ENCODE results near the gene EHBP1. TPM values are rescaled to one million over a fixed set of nuclear protein-coding genes. Genes with fewer than 3 reads are reported as not detected.

The EHBP1 gene
- total and polyA plus RNA-seq, 2 experiments from 2014 or later, result 11.7 to 30.8 TPM

- peaks cover 6% of the 10 kb centered on the region for H3K4me1 ChIP-seq (ENCODE audit: low read depth)
- H3K4me3 ChIP-seq, result no peak overlapping the region
- DNase-seq (ENCODE audit: low read depth in 1 of 2, low spot score in 1 of 2), result no peak
- H3K36me3 ChIP-seq, result no peaks in the 10 kb centered on the region
- H3K9me3 ChIP-seq (ENCODE audit: low read depth), result no peaks in the 10 kb centered on the region
- H3K27ac ChIP-seq, result no peak overlapping the region
- no peaks in the 10 kb centered on the region for H3K27me3 ChIP-seq
- TF ChIP-seq, protein P1, sequence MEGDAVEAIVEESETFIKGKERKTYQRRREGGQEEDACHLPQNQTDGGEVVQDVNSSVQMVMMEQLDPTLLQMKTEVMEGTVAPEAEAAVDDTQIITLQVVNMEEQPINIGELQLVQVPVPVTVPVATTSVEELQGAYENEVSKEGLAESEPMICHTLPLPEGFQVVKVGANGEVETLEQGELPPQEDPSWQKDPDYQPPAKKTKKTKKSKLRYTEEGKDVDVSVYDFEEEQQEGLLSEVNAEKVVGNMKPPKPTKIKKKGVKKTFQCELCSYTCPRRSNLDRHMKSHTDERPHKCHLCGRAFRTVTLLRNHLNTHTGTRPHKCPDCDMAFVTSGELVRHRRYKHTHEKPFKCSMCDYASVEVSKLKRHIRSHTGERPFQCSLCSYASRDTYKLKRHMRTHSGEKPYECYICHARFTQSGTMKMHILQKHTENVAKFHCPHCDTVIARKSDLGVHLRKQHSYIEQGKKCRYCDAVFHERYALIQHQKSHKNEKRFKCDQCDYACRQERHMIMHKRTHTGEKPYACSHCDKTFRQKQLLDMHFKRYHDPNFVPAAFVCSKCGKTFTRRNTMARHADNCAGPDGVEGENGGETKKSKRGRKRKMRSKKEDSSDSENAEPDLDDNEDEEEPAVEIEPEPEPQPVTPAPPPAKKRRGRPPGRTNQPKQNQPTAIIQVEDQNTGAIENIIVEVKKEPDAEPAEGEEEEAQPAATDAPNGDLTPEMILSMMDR (IDR thresholded peaks at IDR 0.05; ENCODE audit: low read depth, low read length), result no peak
These were observed 6.9 kb upstream of the EHBP1 start for GRCh38 chr2:62698653-62699052.

DNA sequence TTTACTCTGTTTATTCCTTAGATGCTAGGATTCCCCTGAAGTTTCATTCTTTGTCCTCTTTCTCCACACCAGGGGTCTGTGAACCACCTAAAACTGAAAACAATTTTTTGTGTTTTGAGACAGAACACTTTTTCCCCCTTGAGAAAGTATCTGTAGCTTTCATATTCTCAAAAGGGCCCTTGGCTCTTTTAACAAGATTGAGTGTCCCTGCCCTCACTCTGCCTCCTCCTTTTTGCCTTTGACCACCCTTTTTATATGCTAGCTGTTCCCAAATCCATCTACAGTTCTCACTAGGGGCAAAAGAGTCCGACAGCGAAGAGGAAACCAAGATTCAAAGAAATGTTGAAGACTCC, 883 bp upstream of the EHBP1 start:
- H3K27ac ChIP-seq, result peak overlapping the region; percentile 92
- DNase-seq (ENCODE audit: low read depth in 1 of 2, low spot score in 1 of 2), result no peak

GRCh38 chr2:62705859-62706720, 577 bp downstream of the EHBP1 start:
- TF ChIP-seq, protein P1 (IDR thresholded peaks at IDR 0.05; ENCODE audit: low read depth, low read length), result peak; percentile 26
- H3K27me3 ChIP-seq, result no peaks in the 10 kb centered on the region
- DNase-seq (ENCODE audit: low read depth in 1 of 2, low spot score in 1 of 2), result peak; percentile 57 to 58
- H3K9me3 ChIP-seq (ENCODE audit: low read depth), result no peaks in the 10 kb centered on the region
- peak overlapping the region; percentile 73 for H3K4me3 ChIP-seq
- peaks cover 15% of the 10 kb centered on the region for H3K4me1 ChIP-seq (ENCODE audit: low read depth)
- peak overlapping the region; percentile 62 for H3K27ac ChIP-seq
- peaks cover 4% of the 10 kb centered on the region for H3K36me3 ChIP-seq

More for the DNA sequence above, 883 bp upstream of the EHBP1 start:
- Histone ChIP-seq H3K4me3 (peak overlapping the region; percentile 73), H3K27me3 (no peaks in the 10 kb centered on the region), H3K4me1 (ENCODE audit: low read depth) (peaks cover 15% of the 10 kb centered on the region), H3K36me3 (peaks cover 4% of the 10 kb centered on the region), H3K9me3 (ENCODE audit: low read depth) (no peaks in the 10 kb centered on the region)
- TF ChIP-seq, protein P1 (IDR thresholded peaks at IDR 0.05; ENCODE audit: low read depth, low read length), result no peak

DNA sequence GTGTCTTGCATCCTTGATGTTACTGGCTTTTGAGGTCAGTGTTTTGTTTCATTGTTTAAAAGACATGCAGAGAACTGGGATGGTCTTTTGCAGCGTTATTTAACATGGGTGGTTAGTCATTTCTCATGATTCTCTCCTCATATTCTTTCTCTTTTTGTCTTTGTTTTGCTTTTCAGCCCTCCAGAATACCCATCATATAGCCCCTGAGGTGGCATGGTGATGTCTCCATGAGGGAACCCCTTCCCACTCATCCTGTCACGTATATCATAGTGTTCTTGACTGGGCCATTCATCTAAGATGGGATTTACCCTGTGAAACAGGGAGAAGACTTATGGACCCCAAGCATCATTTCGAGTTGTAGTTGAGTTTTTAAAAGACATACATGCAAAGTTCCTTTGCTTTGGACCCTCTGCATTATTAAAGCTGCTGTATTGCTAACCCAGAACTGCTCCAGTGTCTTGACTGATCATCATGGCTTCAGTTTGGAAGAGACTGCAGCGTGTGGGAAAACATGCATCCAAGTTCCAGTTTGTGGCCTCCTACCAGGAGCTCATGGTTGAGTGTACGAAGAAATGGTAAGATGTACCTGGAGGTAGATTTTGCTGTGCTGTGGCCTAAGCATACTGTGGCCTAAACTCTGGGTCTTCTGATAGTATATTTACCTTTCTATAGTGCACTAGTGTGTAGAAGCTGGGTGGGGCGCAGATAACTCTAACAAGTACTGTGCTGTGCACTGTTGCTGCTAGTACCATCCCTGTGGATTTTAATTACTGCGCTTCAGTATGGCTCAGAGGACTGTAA, 1.4 kb downstream of the EHBP1 start:
- no peak for DNase-seq (ENCODE audit: low read depth in 1 of 2, low spot score in 1 of 2)
- H3K27ac ChIP-seq, result no peak overlapping the region
- TF ChIP-seq, protein P1 (IDR thresholded peaks at IDR 0.05; ENCODE audit: low read depth, low read length), result no peak

DNA sequence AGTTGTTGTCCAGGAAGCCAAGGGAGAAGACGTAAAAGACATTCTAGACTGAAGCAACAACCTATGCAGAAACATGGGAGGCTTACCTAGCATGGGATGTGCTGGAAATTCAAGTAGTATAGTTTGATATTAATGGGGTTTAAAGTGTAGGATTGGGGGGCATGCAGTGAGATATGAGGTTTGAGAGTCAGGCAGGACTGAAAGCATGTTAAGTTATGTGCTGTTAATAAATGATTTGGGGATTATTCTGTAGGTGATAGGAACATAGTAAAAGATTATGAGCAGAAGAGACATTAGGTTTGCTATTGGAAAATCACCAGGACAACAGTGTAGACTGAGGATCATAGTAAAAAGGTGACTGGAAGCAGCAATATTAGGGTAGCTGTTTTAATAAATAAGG, 3.2 kb downstream of the EHBP1 start:
- Histone ChIP-seq H3K4me1 (ENCODE audit: low read depth) (peaks cover 15% of the 10 kb centered on the region), H3K27ac (no peak overlapping the region), H3K36me3 (peaks cover 4% of the 10 kb centered on the region), H3K27me3 (no peaks in the 10 kb centered on the region), H3K9me3 (ENCODE audit: low read depth) (no peaks in the 10 kb centered on the region), H3K4me3 (no peak overlapping the region)
- no peak for DNase-seq (ENCODE audit: low read depth in 1 of 2, low spot score in 1 of 2)
- TF ChIP-seq, protein P1 (IDR thresholded peaks at IDR 0.05; ENCODE audit: low read depth, low read length), result no peak

More for the DNA sequence above, 1.4 kb downstream of the EHBP1 start:
- H3K27me3 ChIP-seq, result no peaks in the 10 kb centered on the region
- H3K4me3 ChIP-seq, result peak overlapping the region; percentile 73
- peaks cover 4% of the 10 kb centered on the region for H3K36me3 ChIP-seq
- H3K4me1 ChIP-seq (ENCODE audit: low read depth), result peaks cover 15% of the 10 kb centered on the region
- no peaks in the 10 kb centered on the region for H3K9me3 ChIP-seq (ENCODE audit: low read depth)
